ENCODE results near the gene IL18. TPM values are rescaled to one million over a fixed set of nuclear protein-coding genes. Genes with fewer than 3 reads are reported as not detected.

Gene IL18
- total RNA-seq, 2 donors from 2014 or later: 12.3 to 12.7 TPM

DNA sequence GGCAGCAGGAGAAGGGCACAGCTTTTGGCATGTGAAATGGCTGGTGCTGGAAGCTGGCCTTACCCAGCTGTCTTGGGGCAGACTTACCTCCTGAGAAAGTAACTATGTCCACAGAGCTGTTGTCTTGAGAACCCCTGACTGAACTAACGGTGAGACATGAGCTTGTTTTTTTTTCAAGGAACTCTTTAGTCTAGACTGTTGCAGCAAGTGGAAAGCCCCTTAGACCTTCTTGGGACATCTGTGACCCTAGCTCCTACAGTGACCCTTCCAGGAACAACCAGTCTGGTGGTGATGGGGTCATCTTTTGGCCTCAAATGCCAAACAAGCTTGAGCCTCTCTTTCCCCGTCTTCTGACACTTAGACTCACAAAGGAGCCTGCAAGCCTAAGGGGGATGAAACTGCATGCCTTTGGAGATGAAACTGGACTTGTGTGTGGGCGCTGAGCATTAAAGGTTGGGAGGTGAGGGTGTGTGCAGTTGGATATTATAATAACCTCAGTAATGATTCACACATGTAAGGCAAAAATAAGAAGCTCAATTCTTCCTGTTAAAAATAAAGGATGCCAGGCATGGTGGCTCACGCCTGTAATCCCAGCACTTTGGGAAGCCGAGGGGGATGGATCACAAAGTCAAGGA, 41.8 kb downstream of the IL18 start:
- no peaks in the 10 kb centered on the region for H3K9me3 ChIP-seq
- no peak for DNase-seq (ENCODE audit: low spot score)
- H3K36me3 ChIP-seq: no peaks in the 10 kb centered on the region
- H3K27ac ChIP-seq: no peak overlapping the region
- H3K4me1 ChIP-seq (ENCODE audit: control insufficient read depth in 1 of 2, low read depth in 2 of 2): peaks cover 3 to 8% of the 10 kb centered on the region in 2 donors
- H3K27me3 ChIP-seq (replicated peaks; ENCODE audit: insufficient read depth): no peaks in the 10 kb centered on the region
- TF ChIP-seq, protein P1, sequence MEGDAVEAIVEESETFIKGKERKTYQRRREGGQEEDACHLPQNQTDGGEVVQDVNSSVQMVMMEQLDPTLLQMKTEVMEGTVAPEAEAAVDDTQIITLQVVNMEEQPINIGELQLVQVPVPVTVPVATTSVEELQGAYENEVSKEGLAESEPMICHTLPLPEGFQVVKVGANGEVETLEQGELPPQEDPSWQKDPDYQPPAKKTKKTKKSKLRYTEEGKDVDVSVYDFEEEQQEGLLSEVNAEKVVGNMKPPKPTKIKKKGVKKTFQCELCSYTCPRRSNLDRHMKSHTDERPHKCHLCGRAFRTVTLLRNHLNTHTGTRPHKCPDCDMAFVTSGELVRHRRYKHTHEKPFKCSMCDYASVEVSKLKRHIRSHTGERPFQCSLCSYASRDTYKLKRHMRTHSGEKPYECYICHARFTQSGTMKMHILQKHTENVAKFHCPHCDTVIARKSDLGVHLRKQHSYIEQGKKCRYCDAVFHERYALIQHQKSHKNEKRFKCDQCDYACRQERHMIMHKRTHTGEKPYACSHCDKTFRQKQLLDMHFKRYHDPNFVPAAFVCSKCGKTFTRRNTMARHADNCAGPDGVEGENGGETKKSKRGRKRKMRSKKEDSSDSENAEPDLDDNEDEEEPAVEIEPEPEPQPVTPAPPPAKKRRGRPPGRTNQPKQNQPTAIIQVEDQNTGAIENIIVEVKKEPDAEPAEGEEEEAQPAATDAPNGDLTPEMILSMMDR (IDR thresholded peaks at IDR 0.05): no peak
- H3K4me3 ChIP-seq: no peak overlapping the region
- ATAC-seq (ENCODE audit: insufficient number of reproducible peaks, low FRiP score, low read depth): no peak

DNA sequence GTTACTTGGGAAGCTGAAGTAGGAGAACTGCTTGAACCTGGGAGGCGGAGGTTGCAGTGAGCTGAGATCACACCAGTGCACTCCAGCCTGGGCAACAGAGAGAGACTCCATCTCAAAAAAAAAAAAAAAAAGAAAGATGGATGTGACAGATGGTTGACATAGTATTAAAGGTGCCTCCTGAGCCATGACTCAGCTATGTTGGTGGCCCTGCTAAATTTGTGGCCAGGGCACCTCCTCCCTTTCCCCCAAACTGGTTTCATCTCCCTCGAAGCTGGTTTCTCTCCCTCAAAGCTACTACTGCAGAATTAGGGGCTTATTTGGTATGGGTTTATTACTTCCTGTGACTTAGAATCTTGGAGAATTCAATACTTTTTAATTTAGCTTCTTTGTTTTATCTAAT, 45.7 kb downstream of the IL18 start:
- Histone ChIP-seq H3K9me3 (no peaks in the 10 kb centered on the region), H3K4me1 (ENCODE audit: control insufficient read depth in 1 of 2, low read depth in 2 of 2) (peaks cover 3 to 8% of the 10 kb centered on the region in 2 donors), H3K27ac (no peak overlapping the region), H3K27me3 (replicated peaks; ENCODE audit: insufficient read depth) (no peaks in the 10 kb centered on the region), H3K4me3 (no peak overlapping the region), H3K36me3 (no peaks in the 10 kb centered on the region)
- TF ChIP-seq, protein P1 (IDR thresholded peaks at IDR 0.05): no peak
- ATAC-seq (ENCODE audit: insufficient number of reproducible peaks, low FRiP score, low read depth) (no peak), DNase-seq (ENCODE audit: low spot score) (no peak)

DNA sequence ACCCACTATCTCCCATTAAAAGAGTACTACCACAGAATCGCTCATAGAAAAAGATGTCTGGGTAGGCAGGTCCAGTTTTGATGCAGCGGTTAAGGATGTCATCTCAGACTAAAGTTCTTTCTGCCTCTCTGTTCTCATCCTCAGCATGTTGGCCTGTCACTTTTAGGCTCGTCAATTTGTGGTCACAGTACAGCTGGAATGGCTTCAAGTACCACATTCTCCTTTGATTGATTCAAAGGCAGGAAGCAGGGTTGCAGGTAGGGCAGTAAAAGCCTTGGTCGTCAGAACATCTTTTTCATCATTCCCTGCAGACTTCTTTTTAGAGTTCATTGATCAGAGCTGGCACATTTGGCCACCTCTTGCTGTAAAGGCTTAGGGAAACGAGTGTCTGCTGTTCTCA, 48.5 kb downstream of the IL18 start:
- H3K36me3 ChIP-seq: no peaks in the 10 kb centered on the region
- H3K27me3 ChIP-seq (replicated peaks; ENCODE audit: insufficient read depth): no peaks in the 10 kb centered on the region
- H3K9me3 ChIP-seq: no peaks in the 10 kb centered on the region
- H3K4me1 ChIP-seq (ENCODE audit: control insufficient read depth in 1 of 2, low read depth in 2 of 2): peaks cover 0 to 5% of the 10 kb centered on the region in 2 donors
- no peak for ATAC-seq (ENCODE audit: insufficient number of reproducible peaks, low FRiP score, low read depth)
- no peak overlapping the region for H3K27ac ChIP-seq
- no peak for DNase-seq (ENCODE audit: low spot score)
- TF ChIP-seq, protein P1 (IDR thresholded peaks at IDR 0.05): no peak
- H3K4me3 ChIP-seq: no peak overlapping the region

DNA sequence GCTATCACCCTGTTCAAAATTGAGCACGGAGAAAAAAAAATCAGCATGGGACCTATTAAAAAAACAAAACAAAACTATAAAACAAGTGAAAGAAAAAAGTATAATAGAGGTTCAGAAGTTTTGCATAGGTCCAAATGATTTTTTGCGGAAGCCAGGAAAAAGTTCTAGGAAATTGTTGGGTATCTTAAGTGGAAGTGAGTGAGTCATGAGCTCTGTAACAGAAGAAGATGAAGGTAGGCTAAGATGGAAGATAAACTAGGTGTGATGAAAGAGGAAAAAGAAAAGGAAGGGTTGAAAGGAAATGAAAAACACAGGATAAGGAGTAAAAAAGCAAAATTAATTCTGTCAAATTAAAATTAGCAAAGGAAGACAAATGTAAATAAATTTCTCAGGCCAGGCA, 49.4 kb downstream of the IL18 start:
- TF ChIP-seq, protein P1 (IDR thresholded peaks at IDR 0.05): no peak
- no peaks in the 10 kb centered on the region for H3K4me1 ChIP-seq (ENCODE audit: control insufficient read depth in 1 of 2, low read depth in 2 of 2)

DNA sequence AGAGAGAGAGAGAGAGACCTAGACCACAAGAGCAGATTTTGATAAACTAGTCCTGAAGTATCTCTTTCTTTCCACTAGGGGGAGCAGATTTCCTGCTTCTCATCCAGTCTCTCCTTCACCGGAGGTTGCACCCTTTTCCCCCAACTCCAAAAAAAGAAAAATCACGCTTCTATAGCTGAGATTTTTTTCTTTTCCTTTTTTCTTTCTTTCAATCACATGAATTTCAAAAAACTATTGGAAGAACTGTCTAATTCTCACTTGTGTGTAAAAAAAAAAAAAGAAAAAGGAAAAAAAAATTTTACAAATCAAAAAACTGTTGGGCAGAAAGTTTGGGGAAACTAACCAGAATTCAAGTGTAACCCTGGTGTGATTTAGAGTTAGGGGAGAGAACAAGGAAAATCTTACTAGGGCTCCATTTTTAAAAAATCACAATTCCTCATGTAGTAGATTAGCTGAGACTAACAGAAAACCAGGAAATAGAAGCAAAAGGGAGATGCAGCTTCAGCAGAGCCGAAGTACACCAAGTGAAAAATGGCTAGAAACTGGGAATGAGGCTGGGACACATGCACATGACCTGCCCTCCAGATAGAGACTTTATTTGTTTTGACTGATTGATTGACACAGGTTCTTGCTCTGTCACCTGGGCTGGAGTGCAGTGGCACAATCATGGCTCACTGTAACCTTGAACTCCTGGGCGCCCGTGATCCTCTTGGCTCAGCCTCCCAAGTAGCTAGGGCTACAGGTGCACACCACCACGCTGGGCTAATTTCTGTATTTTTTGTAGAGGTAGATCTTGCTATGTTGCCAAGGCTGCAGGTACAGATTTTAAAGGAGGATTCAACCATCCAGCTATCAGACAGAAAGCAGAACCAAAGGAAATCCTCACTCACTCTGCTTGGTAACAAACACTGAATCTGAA, 50.1 kb downstream of the IL18 start:
- no peaks in the 10 kb centered on the region for H3K27me3 ChIP-seq (replicated peaks; ENCODE audit: insufficient read depth)
- H3K9me3 ChIP-seq: no peaks in the 10 kb centered on the region
- no peaks in the 10 kb centered on the region for H3K36me3 ChIP-seq
- TF ChIP-seq, protein P1 (IDR thresholded peaks at IDR 0.05): peak; percentile 70
- H3K4me1 ChIP-seq (ENCODE audit: control insufficient read depth in 1 of 2, low read depth in 2 of 2): no peaks in the 10 kb centered on the region
- no peak overlapping the region for H3K27ac ChIP-seq
- ATAC-seq (ENCODE audit: insufficient number of reproducible peaks, low FRiP score, low read depth): no peak
- no peak for DNase-seq (ENCODE audit: low spot score)
- no peak overlapping the region for H3K4me3 ChIP-seq

More for the DNA sequence above, 49.4 kb downstream of the IL18 start:
- Histone ChIP-seq H3K27me3 (replicated peaks; ENCODE audit: insufficient read depth) (no peaks in the 10 kb centered on the region), H3K9me3 (no peaks in the 10 kb centered on the region), H3K36me3 (no peaks in the 10 kb centered on the region), H3K27ac (no peak overlapping the region), H3K4me3 (no peak overlapping the region)
- DNase-seq (ENCODE audit: low spot score) (no peak), ATAC-seq (ENCODE audit: insufficient number of reproducible peaks, low FRiP score, low read depth) (no peak)

All from thoracic aorta (tissue), 2 donors.